AG04450 (cell line): ENCODE results near the gene GPR151. TPM values are rescaled to one million over a fixed set of nuclear protein-coding genes. Genes with fewer than 3 reads are reported as not detected.

Experiments used
- CTCF ChIA-PET: fragments of 300-600, 350-600 bp; formaldehyde crosslinking; extraction: SDS; loops from one replicate; lab custom pipeline; 2022; ENCODE audit warnings: antibody characterized with exemption, inconsistent platforms; lab: Charles Lee
- POLR2A ChIA-PET: fragments of 350-600 bp; formaldehyde crosslinking; extraction: SDS; loops from one replicate; lab custom pipeline; 2021; ENCODE audit warnings: antibody characterized with exemption, inconsistent platforms; lab: Yijun Ruan, JAX
- DNase-seq: peaks from one replicate; pipeline ENCODE4 v3.0.0-alpha.2; 2011; ENCODE audit warnings: low read depth, low spot score
- H3K27ac ChIP-seq: one replicate; pipeline ENCODE4 v1.5.1; 2012; ENCODE audit warnings: low read depth, low read length, control low read depth
- H3K27me3 ChIP-seq: one replicate; pipeline ENCODE4 v1.6.0; 2012; ENCODE audit warnings: low read length; ENCODE audit not compliant: control insufficient read depth, insufficient read depth
- H3K4me3 ChIP-seq: 2 replicates; pipeline ENCODE4 v1.5.1; 2011; ENCODE audit warnings: mild to moderate bottlenecking, low read depth, low read length, control low read depth
- H3K9me3 ChIP-seq: 2 replicates; pipeline ENCODE4 v1.5.1; 2012; ENCODE audit warnings: low read length; ENCODE audit not compliant: control insufficient read depth, insufficient read depth
- polyA plus RNA-seq: library from polyadenylated mRNA; depleted of rRNA; stranded (reverse); fragments of >200 nt; gene quantifications from 2 replicates; pipeline ENCODE4 v1.2.3, GENCODE V29; 2011
- TF ChIP-seq, protein P1 (sequence below): IDR thresholded peaks from 2 replicates; pipeline ENCODE4 v1.5.1; 2011; ENCODE audit warnings: low read depth, low read length, control low read depth, inconsistent platforms

The GPR151 gene
- polyA plus RNA-seq, 1 experiment: not detected

GRCh38 chr5:146520731-146521130 lies 4.7 kb upstream of the GPR151 start:
- no peak for DNase-seq
- H3K27me3 ChIP-seq: no peaks in the 10 kb centered on the region
- TF ChIP-seq, protein P1, sequence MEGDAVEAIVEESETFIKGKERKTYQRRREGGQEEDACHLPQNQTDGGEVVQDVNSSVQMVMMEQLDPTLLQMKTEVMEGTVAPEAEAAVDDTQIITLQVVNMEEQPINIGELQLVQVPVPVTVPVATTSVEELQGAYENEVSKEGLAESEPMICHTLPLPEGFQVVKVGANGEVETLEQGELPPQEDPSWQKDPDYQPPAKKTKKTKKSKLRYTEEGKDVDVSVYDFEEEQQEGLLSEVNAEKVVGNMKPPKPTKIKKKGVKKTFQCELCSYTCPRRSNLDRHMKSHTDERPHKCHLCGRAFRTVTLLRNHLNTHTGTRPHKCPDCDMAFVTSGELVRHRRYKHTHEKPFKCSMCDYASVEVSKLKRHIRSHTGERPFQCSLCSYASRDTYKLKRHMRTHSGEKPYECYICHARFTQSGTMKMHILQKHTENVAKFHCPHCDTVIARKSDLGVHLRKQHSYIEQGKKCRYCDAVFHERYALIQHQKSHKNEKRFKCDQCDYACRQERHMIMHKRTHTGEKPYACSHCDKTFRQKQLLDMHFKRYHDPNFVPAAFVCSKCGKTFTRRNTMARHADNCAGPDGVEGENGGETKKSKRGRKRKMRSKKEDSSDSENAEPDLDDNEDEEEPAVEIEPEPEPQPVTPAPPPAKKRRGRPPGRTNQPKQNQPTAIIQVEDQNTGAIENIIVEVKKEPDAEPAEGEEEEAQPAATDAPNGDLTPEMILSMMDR: no peak
- ChIA-PET CTCF (interaction anchor here (0.9 to 2.2 kb wide), 6 partner anchors 10 to 668 kb away, joined by 3 to 21 read pairs (median 6); no protein-coding TSS in a partner anchor), POLR2A (no interaction called here)
- no peak overlapping the region for H3K27ac ChIP-seq
- H3K9me3 ChIP-seq: no peaks in the 10 kb centered on the region
- no peak overlapping the region for H3K4me3 ChIP-seq

DNA sequence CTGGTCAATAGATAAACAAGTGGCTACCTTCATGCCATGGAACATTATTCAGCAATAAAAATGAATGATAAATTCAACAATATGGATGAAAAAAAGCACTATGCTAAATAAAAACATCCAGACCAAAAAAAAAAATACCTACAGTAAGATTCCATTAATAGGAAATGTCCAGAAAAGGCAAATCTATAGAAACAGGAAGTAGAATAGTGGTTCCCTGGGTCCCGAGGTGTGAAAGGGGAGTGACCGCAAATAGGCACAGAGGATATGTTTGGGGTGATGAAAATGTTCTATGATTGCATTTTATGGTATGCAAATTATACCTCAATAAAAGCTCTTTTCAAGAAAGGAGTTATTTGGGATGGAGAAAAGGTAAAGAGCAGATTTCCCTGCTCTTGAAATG lies 3.6 kb upstream of the GPR151 start:
- DNase-seq: no peak
- H3K4me3 ChIP-seq: no peak overlapping the region
- no peaks in the 10 kb centered on the region for H3K9me3 ChIP-seq
- CTCF ChIA-PET: interaction anchor here (1.0 kb wide), 1 partner anchor 446 kb away, joined by 5 read pairs; no protein-coding TSS in a partner anchor
- TF ChIP-seq, protein P1: no peak
- no peaks in the 10 kb centered on the region for H3K27me3 ChIP-seq
- POLR2A ChIA-PET: no interaction called here
- no peak overlapping the region for H3K27ac ChIP-seq

DNA sequence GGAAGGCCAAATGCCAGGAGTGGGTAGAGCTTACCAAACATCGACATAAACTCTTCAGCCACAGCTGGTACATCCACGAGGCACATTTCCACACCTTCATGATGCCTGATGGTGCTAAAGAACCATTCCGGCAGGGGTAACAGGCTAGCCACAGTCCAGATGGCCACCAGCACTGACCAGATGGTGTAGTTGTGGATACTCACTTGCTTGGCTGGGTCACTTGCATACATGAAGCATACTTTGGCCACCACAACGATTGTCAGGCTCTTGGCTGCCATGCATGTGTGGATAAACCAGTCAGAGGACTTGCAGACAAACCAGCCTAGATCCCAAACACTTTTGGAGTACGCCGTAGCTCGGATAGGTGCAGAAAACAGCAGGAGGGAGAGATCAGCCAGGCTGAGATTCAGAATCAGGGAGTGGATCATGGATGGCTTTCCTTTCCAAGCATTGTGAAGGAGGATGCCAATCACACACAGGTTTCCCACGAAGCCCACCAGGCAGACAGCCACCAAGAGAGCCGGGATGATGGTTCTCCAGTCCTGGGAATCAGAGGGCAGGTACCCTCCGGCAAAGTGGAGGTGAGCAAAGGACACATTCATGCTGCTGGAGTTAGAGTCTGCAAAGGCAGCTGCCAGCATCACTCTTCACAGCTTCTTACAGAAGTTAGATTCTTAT lies 378 bp downstream of the GPR151 start:
- ChIA-PET CTCF (interaction anchor here (0.6 to 3.1 kb wide), 5 partner anchors 13 to 69 kb away, joined by 3 to 17 read pairs (median 4); no protein-coding TSS in a partner anchor), POLR2A (no interaction called here)
- no peaks in the 10 kb centered on the region for H3K9me3 ChIP-seq
- TF ChIP-seq, protein P1: no peak
- DNase-seq: no peak
- H3K27ac ChIP-seq: no peak overlapping the region
- no peak overlapping the region for H3K4me3 ChIP-seq
- no peaks in the 10 kb centered on the region for H3K27me3 ChIP-seq

- no peak for DNase-seq
- H3K9me3 ChIP-seq: no peaks in the 10 kb centered on the region
- no peak overlapping the region for H3K4me3 ChIP-seq
- ChIA-PET POLR2A (no interaction called here), CTCF (interaction anchor here (1.6 kb wide), 1 partner anchor 19 kb away, joined by 6 read pairs; no protein-coding TSS in a partner anchor)
- TF ChIP-seq, protein P1: no peak
- H3K27me3 ChIP-seq: no peaks in the 10 kb centered on the region
- H3K27ac ChIP-seq: no peak overlapping the region
Observed at GRCh38 chr5:146514575-146514974, 1.4 kb downstream of the GPR151 start.

- Histone ChIP-seq H3K27ac (no peak overlapping the region), H3K9me3 (no peaks in the 10 kb centered on the region), H3K4me3 (no peak overlapping the region), H3K27me3 (no peaks in the 10 kb centered on the region)
- ChIA-PET POLR2A (no interaction called here), CTCF (interaction anchor here (1.6 kb wide), 2 partner anchors 20 to 89 kb away, joined by 4 to 6 read pairs; no protein-coding TSS in a partner anchor)
- TF ChIP-seq, protein P1: no peak
- DNase-seq: no peak
Observed at GRCh38 chr5:146513462-146513861, 2.5 kb downstream of the GPR151 start.
